HG03565 (cell line): ENCODE measurements around the gene FKBP10.
"Not testable (repeated sequence)": the region's sequence is repeated elsewhere in the genome, so short reads cannot be mapped to it uniquely, and the experiment has no call there.

Experiments
- ATAC-seq: cut with Tn5 transposase; IDR thresholded peaks from one replicate; pipeline ENCODE4 v1.9.1; 2021; ENCODE audit warnings: mild to moderate bottlenecking, moderate library complexity; ENCODE audit not compliant: unreplicated experiment

The FKBP10 gene

GRCh38 chr17:41812381-41813151, at the start of gene FKBP10:
Gene FKBP10 (plus strand): TSS chr17:41813004. CDS start chr17:41813035, 31 bp downstream.
- ATAC-seq: no peak

- no peak for ATAC-seq
Measured at GRCh38 chr17:41763327-41763726, 49.5 kb upstream of the FKBP10 start.

- ATAC-seq: no peak
Measured at GRCh38 chr17:41766135-41766534, 46.7 kb upstream of the FKBP10 start.

GRCh38 chr17:41767324-41768042, 45.3 kb upstream of the FKBP10 start:
- ATAC-seq: no peak

GRCh38 chr17:41768682-41769288, 44.0 kb upstream of the FKBP10 start:
- no peak for ATAC-seq

GRCh38 chr17:41769346-41769862, 43.4 kb upstream of the FKBP10 start:
- ATAC-seq: no peak

- no peak for ATAC-seq
Measured at GRCh38 chr17:41769985-41770384, 42.8 kb upstream of the FKBP10 start.

GRCh38 chr17:41771389-41772206, 41.2 kb upstream of the FKBP10 start:
- no peak for ATAC-seq

GRCh38 chr17:41772218-41772585, 40.6 kb upstream of the FKBP10 start:
- no peak for ATAC-seq

- no peak for ATAC-seq
Measured at GRCh38 chr17:41772586-41773189, 40.1 kb upstream of the FKBP10 start.

GRCh38 chr17:41773190-41773588, 39.6 kb upstream of the FKBP10 start:
- no peak for ATAC-seq

GRCh38 chr17:41773731-41774193, 39.0 kb upstream of the FKBP10 start:
- ATAC-seq: no peak

- ATAC-seq: no peak
Measured at GRCh38 chr17:41775394-41776226, 37.2 kb upstream of the FKBP10 start.

GRCh38 chr17:41776262-41776900, 36.4 kb upstream of the FKBP10 start:
- ATAC-seq: not testable (repeated sequence)

- ATAC-seq: no peak
Measured at GRCh38 chr17:41777157-41777573, 35.6 kb upstream of the FKBP10 start.

GRCh38 chr17:41777574-41778188, 35.1 kb upstream of the FKBP10 start:
- no peak for ATAC-seq

GRCh38 chr17:41779954-41780353, 32.9 kb upstream of the FKBP10 start:
- no peak for ATAC-seq

- no peak for ATAC-seq
Measured at GRCh38 chr17:41781404-41782110, 31.2 kb upstream of the FKBP10 start.
